HG03378 (cell line): ENCODE results near the gene MED26.

Source experiments
- ATAC-seq: cut with Tn5 transposase; IDR thresholded peaks from one replicate; pipeline ENCODE4 v1.9.1; 2021; ENCODE audit warnings: mild to moderate bottlenecking, moderate library complexity; ENCODE audit not compliant: unreplicated experiment

The MED26 gene

GRCh38 chr19:16618248-16618647 lies 9.8 kb downstream of the MED26 start:
- ATAC-seq, result no peak

- ATAC-seq, result no peak
Measured at GRCh38 chr19:16615808-16616207, 12.2 kb downstream of the MED26 start.

GRCh38 chr19:16614941-16615340 lies 13.1 kb downstream of the MED26 start:
- ATAC-seq, result no peak

GRCh38 chr19:16613841-16614240 lies 14.2 kb downstream of the MED26 start:
- ATAC-seq, result no peak

- ATAC-seq, result no peak
Measured at GRCh38 chr19:16612636-16613035, 15.4 kb downstream of the MED26 start.

- no peak for ATAC-seq
Measured at GRCh38 chr19:16611121-16611520, 16.9 kb downstream of the MED26 start.

GRCh38 chr19:16609511-16610200 lies 18.3 kb downstream of the MED26 start:
- ATAC-seq, result no peak

- no peak for ATAC-seq
Measured at GRCh38 chr19:16608290-16608739, 19.7 kb downstream of the MED26 start.

GRCh38 chr19:16607819-16608218 lies 20.2 kb downstream of the MED26 start:
- ATAC-seq, result no peak

- ATAC-seq, result no peak
Measured at GRCh38 chr19:16605553-16605994, 22.4 kb downstream of the MED26 start.

- no peak for ATAC-seq
Measured at GRCh38 chr19:16605115-16605514, 22.9 kb downstream of the MED26 start.

- no peak for ATAC-seq
Measured at GRCh38 chr19:16604615-16605014, 23.4 kb downstream of the MED26 start.

- ATAC-seq, result no peak
Measured at GRCh38 chr19:16603090-16603489, 24.9 kb downstream of the MED26 start.

- ATAC-seq, result no peak
Measured at GRCh38 chr19:16601378-16602052, 26.5 kb downstream of the MED26 start.

GRCh38 chr19:16600824-16601223 lies 27.2 kb downstream of the MED26 start:
- no peak for ATAC-seq

GRCh38 chr19:16599655-16600346 lies 28.2 kb downstream of the MED26 start:
- ATAC-seq, result no peak

GRCh38 chr19:16598848-16599247 lies 29.2 kb downstream of the MED26 start:
- no peak for ATAC-seq

GRCh38 chr19:16596399-16596798 lies 31.6 kb downstream of the MED26 start:
- no peak for ATAC-seq

- no peak for ATAC-seq
Measured at GRCh38 chr19:16595097-16595496, 32.9 kb downstream of the MED26 start.

- ATAC-seq, result no peak
Measured at GRCh38 chr19:16594681-16595091, 33.3 kb downstream of the MED26 start.

GRCh38 chr19:16594131-16594586 lies 33.8 kb downstream of the MED26 start:
- no peak for ATAC-seq

GRCh38 chr19:16593181-16593580 lies 34.8 kb downstream of the MED26 start:
- no peak for ATAC-seq
